Astrocyte (in vitro differentiated cells and primary cell): ENCODE results near the gene PYCARD.

Source experiments
- CTCF ChIP-seq: IDR thresholded peaks from 2 replicates; pipeline ENCODE4 v1.5.1; 2011; ENCODE audit warnings: low read depth, mild to moderate bottlenecking, inconsistent platforms, low read length, moderate library complexity; ENCODE audit not compliant: insufficient read depth
- EZH2 ChIP-seq: IDR thresholded peaks from 2 replicates; pipeline ENCODE4 v1.6.1; 2012; ENCODE audit warnings: mild to moderate bottlenecking, low read length, inconsistent platforms; ENCODE audit not compliant: insufficient read depth

- TF ChIP-seq CTCF (no peak), EZH2 (no peak)
Observed at GRCh38 chr16:31196324-31197088, 6.1 kb downstream of the PYCARD start.
